SW480 (cell line): ENCODE measurements around the gene PDE2A.

Source experiments
- DNase-seq: peaks from one replicate; pipeline ENCODE4 v3.0.0-alpha.2; 2016; ENCODE audit warnings: low spot score

Gene PDE2A

DNA sequence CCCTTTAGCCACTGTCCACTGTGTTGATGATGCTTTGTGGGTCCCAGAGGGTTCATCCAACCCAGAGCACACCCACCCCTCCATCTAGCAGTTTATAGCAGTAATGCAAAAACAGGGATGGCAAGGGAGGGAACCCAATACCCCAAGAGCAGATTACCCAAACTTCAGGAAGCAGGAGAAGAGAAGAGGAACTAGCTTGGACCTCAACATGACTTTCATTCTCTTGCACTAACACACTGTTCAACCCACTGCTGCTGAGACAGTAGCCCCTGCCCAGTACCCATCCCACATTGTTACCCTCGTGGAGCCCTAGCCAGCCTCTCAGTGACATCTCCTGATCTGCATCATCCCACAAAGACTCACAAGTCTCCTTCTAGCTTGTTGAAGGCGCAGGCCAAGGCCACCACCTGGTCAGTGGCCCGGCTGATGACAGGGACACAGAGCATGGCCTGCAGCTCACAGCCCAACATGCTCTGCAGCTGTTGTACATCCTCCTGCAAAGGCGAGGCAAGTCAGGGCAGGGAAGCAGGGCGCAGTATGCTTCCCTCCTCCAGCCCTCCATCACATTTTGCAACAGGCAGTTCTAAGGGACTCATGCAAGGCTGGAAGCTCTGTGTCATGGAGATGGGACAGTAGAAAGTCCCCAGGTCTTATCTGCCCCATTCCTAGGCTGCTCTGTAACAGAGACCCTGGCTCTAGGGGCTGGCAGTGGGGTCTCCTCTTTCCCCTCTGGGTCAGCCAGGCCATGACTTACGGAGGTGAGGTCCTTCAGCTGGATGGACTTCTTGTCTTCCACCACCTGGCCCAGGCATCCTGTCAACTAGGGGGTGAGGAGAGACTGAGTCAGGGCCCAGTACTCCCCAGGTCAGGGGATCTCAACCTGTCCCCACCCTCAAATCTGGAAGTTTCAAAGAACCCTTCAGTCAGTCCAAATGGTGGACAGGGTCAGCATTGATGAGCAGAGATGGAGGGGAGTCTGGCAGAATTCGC is 85.5 kb downstream of the PDE2A start:
- DNase-seq, result no peak

DNA sequence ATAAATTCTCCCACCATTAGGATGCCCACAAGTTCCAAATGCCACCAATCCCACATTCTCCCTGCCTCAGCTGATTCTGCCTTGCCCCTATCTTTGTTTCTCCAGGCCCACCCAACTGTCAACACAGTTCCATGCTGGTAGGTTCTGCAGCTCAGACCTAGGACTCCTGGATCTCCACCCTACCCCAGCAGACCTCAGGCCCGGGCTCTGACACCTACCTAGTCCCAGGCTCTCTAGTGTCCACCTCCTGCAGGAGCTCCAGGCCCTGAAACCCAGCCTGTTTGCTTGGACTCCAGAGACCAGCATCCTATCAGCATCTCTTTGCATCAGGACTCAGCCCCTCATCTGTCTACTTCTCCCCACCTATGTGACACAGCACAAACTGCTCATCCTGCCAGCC is 86.5 kb downstream of the PDE2A start:
- no peak for DNase-seq

DNA sequence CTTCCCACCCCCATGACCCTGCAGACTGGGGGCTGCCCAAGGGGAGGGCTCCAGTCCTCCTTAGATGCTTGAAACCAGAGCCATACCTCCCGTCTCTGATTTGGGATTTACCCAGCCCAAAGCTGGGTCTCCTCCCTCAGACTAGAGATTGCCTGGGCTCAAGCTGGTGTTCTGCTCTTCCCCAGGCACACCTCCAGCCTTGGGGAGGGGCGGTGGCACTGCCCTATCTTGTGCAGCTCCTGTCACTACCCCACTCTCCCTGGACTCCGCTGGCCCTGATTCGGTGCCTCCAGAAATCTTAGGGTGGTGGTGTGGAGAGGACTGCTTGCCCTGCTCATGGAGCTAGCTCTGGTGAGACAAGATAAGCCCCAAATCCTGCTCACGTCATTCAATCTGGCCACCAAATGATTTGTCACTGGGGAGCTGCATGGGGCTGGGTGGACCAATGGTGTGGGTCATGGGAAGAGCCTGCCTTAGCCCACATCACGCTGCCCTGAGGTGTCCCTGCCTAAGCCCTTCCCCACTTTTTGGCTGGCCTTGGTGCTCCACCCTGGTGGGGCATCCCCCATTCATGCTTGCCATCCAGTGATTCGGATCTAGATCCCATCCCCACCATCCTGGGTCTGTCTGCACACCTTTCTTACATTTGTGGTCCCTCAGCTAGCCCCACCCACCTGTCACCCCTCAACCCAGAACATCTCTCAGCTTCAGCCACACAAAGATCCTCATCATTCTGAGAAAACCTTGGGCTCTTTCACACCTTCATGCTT is 87.7 kb downstream of the PDE2A start:
- DNase-seq, result no peak

DNA sequence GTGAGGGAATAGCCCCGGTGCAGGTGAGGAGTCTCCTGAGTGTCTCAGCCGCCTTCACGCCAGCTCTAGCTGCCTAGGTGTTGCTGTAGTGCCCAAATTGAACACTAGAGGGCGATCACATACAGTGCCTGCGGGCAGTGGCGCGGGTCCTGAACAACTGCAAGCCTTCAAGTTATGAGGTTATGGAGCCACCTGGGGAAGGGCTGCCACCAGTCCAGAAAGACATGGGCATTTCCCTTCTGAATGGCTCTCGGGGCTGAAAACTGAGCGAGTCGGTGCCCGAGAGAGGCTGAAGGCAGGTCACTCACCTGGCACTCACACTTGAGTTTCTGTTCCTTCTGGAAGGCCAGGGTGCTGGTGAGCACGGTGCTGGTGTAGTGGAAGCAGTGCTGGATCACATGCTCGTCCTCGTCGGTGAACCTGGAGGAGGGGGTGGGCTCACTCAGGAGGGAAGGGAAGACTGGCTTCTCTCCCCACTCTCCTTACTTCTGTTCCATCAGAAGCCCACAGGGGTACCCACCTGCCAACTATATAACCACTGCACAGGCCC is 88.4 kb downstream of the PDE2A start:
- peak; percentile 67 for DNase-seq

DNA sequence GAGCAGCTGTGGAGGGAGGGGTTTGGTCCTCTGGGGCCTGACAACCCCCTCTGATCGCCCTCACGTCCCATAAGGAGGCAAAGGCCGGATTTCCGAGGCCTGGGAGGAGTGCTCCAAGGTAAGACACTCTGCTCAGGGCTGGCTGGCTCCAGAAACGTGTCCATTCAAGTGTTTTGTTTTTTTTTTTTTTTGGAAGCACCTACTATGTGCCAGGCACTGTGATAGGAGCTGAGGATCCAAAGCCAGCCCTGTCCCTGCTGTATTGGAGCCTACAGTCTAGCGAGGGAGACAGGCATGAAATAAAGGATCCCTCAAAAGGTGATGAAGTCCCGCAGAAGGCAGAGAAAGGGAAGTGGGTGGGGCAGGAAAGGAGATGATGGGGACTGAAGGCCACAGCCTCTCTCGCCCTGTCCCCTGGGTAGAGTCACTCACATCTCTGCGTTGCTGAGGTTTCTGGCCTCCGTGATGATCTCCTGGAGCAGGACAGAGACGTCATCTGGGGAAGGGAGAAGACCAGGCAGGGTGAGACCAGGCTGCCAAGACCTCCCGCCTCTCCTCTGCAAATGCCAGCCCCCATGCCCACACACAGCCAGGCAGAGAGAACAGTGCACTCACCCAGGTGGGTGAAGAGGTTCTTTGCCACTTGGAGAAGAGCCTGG is 89.2 kb downstream of the PDE2A start:
- DNase-seq, result no peak

DNA sequence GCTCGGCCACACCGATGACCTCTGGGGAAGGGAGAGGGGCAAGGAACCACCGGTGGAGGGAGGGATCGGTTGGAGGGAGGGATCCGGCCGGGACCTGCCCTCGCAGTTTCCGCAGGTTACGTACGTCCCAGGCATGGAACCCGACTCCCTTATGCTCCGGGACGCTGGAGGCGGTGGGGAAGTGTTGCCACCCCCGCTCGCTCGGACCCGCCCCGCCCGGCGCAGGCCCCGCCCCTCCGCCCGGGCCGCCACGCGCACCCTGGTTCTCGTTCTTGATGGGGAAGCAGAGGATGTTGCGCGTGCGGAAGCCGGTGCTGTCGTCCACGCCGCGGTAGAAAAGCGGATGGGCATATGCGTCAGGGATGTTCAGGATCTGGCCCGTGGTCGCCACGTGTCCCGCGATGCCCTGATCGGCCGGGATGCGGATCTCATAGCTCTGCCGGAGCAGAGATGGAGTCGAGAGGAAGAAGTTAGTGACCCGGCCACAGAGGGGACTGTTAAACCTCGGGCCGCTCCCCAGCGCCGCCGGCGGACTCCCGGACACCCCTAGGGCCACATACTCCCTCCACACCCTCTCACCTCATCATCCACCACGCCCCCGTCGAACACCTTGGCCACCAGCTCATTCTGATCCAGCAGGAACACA is 89.8 kb downstream of the PDE2A start:
- DNase-seq, result no peak

DNA sequence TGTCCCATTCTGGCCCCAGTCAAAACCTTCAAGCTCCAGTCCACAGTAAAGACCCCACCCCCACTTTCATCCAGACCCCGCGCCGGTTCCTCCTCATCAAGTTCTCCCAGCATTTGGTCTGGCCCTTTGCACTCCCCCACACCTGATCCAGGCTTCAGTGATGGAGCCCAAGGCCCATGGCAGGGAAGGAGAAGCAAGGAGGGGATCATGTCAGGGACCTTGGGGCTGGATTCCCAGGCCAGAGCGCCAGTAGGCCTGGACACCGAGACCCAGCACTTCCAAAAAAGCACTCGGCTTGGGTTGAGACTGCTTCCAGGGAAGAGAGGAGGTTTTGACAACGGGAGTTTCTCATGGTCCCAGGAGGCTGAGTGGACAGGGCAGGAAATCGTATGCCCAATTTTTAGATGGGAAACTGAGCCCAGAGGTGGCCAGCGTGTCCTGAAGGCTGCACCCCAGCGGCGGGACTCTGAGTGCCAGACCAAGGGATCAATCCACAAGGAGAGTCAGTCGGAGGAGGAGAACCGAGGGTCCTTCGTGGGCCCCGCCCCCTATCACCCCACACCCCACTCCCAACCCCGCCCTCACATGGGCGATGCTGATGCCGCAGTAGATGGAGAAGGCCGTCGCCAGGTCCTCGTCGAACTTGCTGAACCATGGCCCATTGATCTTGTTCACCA is 90.5 kb downstream of the PDE2A start:
- DNase-seq, result no peak

DNA sequence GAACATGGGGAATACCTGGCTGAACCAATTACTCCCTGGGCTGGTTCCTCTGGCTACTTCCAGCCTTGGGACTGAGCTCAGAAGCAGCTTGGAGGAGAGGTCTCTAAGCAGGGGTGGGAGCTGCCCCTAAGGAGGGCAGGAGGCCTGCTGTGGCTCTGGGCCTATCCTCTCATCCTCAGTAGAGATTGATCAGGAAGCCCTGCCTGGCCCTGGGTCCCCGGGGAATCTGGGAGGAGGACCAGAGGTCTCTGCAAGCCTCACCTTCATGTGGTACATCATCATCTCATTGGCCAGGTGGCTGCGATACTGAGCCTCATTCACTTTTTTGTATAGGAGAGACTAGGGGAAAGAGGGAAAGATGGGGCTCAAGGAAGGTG is 91.1 kb downstream of the PDE2A start:
- DNase-seq, result no peak

DNA sequence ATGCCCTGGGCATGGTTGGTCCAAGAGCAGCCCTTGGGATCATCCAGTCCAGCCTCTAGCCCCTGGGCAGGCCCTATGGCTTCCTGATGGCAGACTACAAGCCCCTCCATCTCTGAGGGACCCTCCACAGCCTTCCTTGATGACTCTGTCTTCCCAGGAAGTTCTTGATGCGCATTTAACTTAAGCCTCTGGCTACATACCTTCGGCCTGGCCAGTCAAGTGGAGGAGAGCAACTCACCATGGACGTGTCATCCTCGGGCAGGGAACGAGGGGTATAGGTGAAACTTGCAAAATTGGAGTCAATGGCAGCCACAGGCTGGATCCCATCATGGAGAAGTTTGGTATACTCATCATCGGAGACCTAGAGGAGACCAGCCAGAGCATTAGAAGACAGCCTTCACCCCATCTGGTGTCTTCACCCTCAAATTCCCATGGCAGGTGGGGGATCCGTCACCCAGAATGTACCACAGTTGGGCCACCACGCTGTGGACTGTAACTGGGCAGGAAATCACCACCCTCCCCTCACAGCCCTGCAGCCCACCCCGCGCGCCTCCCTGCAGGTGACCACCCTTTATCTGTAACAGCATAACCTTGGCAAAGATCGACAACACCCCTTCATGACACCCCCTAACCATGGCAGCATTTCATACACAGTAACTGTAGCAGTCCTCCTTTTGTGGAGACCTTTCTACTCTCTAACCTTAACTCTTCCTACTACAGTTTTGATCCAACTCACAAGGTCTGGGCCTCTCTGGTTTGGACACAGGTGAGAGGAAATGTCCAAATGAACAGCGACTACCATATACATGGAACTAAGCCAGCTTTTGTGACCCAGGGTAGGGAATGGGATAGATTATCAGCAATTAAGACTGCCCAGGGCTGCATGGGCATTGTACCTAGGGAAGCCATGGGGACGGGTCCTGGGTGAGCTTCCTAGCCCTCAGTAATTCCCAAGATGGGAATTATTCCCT is 91.7 kb downstream of the PDE2A start:
- DNase-seq, result no peak

DNA sequence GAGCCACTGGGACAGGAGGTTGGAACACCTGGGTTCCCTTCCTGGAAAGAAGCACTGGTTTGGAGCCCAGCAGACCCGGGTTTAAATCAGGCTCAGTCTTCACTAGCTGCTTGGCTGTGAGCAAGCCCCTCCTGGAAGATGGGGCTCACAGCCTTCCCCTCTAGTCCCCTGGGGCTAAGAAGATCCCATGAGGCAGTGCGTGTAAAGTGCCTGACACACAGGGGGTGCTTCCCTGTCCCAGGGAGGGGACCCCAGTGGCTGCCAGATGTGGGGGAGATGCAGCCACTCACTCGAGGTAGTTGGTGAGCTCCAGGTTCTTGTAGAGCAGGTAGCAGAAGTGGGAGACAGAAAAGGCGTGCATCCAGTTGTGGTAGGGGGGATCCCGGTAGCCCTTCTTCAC is 93.2 kb downstream of the PDE2A start:
- DNase-seq, result no peak

DNA sequence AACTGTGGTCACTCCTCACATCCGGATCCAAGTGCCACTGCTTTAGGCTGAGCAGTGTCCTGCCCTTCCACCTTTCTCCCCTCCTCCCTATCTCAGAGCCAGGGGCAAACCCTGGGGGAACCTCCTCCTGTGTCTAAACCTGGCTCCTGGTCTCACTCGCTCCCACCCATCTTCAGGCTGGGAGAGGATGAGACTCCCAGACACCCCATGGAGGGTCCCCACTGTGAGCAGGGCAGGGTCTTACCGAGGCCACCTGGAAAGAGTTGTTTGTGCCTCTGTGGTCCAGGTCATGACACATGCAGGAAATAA is 93.6 kb downstream of the PDE2A start:
- DNase-seq, result no peak

DNA sequence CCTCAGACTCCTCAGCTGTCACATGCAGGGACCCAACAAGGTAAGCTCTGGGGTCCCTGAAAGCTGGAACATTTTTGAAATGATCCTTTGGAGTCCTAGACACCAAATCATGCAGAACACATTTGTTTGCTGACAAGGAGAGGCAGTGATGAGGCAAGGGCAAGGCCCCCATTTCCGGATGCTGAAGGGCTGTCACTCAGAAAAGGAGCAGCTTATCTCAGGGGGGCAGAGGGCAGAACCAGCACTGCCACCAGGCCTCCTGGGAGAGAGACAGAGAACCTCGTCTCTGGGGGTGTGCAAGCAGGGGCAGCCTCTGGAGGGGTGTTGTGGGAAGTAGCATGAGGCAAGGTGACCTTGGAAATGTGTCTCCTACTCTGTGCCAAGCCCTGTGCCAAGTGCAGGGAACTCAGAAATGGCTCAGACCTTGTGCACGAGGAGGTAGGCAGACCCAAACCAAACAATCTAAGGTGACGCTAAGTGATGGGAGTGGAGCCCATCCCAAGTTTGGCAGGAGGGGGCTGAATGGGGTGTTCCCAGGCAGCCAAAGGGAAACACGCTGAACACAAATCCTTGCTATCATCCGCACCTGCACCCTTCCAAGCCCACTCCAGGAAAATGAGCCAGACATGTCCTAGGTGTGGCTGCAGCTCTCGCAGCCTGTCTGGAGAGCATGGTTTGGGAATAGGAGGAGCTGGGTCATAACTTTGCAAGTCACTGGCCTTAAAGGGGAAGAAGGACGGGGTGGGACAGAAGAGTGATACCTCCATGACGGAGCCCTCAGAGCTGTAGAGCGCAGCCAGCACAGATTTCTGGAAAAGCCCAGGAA is 94.2 kb downstream of the PDE2A start:
- DNase-seq, result no peak

DNA sequence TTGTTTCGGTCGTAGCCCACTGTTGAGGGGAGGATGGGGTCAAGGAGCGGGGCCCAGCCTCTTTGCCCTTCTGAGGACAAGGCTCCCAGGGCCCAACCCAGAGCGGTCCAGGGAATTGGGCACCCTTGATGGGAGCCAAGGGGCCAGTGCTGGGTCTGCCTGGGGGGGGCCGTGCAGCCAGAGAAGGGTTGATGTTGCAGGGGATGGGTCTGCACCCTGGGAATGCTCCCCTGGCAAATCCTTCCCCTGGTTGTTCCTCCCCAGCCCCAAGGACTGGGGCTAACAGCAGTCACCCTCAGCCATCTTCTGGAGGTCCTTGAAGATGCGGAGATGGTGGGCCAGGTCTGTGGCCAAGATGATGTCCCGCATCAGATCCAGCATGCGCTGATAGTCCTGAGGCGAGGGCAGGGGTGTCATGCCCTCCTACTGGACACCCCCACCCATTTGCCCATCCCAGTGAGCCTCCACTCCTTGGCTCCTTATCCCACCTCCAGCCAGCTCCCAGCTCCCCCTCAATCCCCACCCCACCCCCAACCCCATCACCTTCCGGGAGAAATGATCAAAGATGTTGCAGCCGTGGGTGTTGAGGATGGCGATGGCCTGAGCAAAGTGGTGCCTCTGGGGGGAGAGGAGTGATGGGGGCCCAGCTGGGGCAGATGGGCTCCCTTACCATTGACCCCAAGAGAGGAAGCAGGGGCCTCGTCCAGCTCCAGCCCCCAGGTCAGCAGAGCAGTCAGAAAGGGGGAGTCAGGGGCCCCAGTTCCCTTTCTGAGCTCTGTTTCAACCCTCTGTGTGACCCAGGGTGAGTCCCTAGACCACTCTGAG is 95.0 kb downstream of the PDE2A start:
- no peak for DNase-seq

DNA sequence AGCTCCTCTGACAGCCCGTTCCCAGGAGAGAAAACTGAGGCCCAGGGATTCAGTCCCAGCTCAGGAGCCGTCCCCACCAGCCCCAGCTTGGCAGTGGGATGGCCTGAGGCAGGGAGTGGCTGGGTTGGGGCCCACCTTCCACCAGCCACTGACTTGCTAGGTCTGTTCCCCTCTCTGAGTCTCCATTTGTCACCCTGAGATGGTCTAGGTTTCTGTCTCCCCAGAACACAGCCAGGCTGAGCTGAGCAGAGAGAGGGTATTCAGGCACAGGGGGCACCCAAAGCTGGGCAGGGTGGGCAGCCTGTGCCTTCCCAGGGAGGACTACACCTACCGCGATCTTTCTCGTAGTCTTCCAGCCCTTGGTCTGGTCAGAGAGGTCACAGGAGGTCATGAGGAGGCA is 95.7 kb downstream of the PDE2A start:
- no peak for DNase-seq

DNA sequence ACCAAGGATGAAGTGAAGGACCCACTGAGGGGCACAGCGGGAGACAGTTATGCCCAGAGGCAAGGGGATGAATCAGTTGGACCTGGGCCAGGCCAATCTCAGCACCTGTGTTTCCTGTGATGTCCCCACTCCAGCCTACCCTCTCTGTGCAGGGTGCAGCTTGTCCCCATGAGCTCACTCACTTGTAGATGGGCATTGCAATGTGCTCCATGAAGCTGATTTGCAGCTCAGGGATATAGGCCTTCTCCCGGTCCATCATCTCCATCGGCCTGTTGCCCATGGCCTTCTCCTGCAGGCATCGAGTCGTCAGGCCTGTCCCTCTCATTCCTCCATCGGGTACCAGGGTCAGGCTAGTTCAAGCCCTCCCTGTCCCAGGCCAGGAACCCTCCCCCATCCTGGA is 96.2 kb downstream of the PDE2A start:
- no peak for DNase-seq

DNA sequence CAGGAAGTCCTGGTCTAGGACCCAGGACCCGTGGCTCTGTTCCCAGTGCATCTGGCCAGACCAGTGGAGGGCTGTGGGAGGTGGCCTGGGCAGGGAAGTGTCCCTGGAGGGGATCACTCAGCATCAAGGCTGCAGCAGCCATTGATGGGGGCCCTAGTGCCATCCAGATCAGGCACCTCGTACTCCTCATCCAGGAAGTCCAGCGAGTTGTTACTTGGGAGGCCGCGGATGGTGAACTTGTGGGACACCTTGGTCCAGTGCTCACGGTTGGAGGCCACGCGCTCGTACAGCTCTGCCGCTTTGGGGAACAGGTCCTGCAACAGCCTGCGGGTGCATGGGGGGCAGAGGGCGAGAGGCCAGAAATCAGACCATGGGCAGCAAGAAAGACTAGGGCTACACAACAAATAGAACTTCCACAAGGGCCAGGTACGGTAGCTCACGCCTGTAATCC is 96.9 kb downstream of the PDE2A start:
- no peak for DNase-seq

DNA sequence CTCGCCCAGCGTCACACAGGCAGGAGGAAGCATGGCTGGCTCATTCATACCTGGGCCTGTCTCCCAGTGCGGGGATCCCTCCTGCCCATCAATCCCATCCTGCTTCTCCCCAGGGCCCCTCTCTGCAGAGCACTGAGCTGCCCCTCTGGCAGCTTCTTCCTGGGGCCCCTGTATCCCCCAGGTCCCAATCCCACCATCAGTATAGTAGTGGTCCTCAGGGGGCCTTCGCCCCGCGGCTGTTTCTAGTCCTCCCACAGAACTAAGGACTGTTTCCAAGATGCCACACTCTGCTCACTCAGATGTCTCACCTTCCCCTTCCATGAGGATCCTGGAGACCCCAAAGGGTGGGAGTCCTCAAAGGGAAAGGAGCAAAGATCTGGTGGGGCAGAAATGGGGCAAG is 97.6 kb downstream of the PDE2A start:
- no peak for DNase-seq

DNA sequence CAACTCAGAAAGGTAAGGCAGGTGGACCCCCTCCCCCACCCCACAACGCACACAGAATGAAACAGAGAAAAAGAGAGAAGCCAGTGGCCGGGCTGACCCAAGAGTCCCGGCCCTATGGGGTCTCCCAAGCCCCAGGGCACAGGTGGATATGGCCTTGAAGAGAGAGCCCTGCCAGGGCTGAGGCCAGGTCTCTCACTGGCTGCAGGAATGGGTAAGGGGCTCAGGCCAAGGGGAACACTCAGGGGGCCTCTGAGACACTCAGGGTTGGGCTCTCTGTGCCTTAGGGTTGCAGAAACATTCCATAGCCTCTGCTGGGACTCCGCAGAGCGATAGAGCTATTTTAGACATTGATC is 98.0 kb downstream of the PDE2A start:
- no peak for DNase-seq
